ENCODE data around the gene TMEM176B.

GRCh38 chr7:150829426-150829825 lies 29.3 kb upstream of the TMEM176B start:
- TF ChIP-seq CTCF (IDR thresholded peaks at IDR 0.05) (no peak), POLR2A (IDR thresholded peaks at IDR 0.05) (no peak)
